ENCODE measurements around the gene WFDC13.

DNA sequence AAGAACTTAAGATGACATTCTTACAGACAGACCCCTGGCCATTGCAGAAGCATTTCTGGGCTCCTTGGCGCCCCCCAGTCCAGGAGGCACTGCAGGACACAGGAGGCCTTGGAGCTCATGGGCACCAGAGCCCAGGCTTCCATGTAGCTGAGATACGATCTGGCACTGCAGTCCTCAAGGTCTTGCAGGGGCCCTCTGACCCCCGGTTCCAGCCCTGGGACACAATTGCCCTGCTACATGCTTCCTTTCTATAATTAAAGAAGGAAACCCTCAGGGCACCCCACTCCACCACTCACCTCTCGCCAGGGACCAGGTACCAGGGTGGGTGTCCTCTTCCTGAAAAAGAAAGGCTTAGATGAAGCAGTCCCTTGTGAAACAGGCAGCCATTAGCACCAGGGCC, 56.3 kb downstream of the WFDC13 start:
- TF ChIP-seq, protein P1, sequence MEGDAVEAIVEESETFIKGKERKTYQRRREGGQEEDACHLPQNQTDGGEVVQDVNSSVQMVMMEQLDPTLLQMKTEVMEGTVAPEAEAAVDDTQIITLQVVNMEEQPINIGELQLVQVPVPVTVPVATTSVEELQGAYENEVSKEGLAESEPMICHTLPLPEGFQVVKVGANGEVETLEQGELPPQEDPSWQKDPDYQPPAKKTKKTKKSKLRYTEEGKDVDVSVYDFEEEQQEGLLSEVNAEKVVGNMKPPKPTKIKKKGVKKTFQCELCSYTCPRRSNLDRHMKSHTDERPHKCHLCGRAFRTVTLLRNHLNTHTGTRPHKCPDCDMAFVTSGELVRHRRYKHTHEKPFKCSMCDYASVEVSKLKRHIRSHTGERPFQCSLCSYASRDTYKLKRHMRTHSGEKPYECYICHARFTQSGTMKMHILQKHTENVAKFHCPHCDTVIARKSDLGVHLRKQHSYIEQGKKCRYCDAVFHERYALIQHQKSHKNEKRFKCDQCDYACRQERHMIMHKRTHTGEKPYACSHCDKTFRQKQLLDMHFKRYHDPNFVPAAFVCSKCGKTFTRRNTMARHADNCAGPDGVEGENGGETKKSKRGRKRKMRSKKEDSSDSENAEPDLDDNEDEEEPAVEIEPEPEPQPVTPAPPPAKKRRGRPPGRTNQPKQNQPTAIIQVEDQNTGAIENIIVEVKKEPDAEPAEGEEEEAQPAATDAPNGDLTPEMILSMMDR (optimal IDR thresholded peaks at IDR 0.05 in 1 of 3, IDR thresholded peaks at IDR 0.05 in 1 of 3, conservative IDR thresholded peaks at IDR 0.05 in 1 of 3; ENCODE audit: extremely low read depth in 1 of 3, insufficient read depth in 2 of 3, low read length in 3 of 3), result no peak
- TF ChIP-seq EZH2 (IDR thresholded peaks at IDR 0.05; ENCODE audit: low read length), result no peak

All from keratinocyte (primary cell).